GM21619 (cell line): ENCODE data around the gene LRP3.

Experiments
- ATAC-seq: cut with Tn5 transposase; IDR thresholded peaks from one replicate; pipeline ENCODE4 v1.9.1; 2021; ENCODE audit not compliant: unreplicated experiment

The LRP3 gene

DNA sequence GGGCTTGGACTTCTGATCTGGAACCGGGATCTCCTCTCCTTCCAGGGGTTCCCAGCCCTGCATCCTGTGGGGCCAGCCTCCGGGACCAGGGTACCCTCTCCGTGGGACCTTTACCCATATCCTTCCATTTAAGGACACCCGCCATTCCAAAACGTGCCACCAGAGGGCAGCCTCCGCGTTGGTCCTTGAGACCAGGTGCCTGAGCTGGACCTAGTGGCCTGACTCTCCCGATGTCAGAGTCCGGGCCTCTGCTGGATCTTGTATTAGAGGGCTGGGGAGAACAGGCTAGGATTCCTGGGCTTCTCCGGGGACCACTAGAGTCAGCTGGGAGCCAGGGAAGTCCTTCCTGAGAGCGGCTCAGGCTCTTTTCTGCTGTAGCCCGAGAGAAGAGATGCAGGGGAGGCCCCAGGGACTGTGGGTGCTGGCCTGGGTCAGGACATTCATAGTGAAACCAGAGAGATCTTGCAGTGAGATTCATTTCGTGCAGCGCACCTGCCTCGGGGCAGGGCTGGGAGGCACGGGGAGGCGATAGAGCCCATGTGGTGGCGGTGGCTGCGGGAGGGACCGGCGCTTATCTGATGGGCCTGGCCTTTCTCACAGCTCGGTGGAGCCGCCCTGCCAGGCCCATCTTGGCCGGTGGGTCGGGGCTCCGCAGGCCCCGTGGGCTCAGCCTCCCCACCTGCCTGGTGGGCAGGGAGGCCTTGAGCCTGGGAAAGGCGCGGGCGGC lies 41.3 kb downstream of the LRP3 start:
- peak; percentile 97 for ATAC-seq

DNA sequence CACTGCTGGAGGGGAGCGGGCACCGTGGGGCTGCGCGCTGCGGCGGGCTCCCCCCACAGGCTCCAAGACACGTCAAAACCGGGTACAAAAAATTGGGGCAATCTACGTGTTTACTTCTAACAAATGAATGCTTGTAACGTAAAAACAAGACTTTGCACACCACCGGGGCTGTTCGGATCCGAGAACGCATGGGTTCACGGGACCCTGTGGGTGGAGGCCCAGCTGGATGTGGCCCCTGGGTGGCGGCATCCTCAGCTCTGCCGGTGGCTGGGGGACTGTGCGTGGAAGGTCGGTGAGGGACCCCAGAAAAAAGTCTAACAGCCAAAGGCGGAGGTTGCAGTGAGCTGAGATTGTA lies 41.8 kb downstream of the LRP3 start:
- ATAC-seq: no peak

DNA sequence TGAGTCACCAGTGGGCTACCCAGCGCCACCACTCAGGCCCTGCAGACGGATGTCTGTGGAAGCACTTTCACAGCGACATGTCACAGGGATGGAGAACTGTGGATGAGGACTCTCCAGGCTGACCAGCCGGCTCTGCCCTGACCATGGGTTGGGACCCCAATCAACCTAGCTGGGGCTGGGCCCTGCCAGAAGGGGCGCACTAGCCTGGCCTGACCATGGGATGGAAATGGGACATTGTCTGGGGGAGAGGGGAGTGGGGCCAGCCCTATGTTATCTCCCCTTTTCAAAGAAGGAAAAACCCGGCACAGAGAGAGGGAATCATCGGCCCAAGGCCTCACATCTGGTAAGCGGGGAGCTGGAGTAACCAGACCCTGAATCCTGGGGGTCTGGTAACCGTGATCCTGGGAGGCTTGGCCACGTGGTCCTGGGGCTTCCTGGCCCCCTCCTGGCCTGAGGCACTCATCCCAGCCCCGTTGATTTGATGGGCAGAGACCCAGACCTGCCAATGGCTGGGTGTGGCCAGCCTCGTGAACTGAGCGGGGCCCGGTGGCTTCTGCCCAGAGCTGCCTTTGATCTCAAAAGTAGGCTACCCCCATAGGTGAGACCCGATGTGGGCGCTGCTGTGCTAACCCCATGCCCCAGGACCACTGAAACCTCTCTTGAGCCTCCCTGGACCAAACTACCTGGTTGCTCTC lies 42.7 kb downstream of the LRP3 start:
- ATAC-seq: no peak

DNA sequence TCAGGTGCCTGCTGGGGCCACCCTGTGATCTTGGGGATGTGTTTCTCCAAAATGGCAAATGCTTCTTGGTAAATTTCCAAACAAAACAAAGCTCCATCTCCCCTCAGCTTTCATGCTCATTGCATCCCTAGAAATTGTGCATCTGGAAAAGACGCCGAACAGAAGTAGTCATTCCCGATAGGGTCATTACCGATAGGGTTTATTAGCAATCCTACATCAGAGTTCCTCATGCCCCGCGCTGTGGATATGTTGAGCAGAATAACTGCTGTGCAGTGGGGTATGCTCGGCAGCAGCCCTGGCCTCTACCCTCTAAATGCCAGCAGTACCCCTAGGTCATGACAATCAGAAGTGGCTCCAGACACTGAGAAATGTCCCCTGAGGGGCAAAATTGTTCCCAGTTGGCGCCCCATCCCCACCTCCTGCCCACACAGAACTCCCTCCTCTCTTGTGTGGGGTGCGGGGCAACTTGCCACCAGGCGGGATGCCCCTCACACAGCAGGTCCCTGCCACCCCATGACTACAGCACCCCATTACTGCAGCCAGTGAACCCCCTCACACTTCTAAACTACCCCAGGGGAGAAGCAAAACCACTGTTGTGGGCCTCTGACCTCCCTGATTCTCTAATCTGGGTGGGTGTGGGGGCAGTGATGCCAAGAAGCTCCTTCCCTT lies 44.5 kb downstream of the LRP3 start:
- no peak for ATAC-seq

DNA sequence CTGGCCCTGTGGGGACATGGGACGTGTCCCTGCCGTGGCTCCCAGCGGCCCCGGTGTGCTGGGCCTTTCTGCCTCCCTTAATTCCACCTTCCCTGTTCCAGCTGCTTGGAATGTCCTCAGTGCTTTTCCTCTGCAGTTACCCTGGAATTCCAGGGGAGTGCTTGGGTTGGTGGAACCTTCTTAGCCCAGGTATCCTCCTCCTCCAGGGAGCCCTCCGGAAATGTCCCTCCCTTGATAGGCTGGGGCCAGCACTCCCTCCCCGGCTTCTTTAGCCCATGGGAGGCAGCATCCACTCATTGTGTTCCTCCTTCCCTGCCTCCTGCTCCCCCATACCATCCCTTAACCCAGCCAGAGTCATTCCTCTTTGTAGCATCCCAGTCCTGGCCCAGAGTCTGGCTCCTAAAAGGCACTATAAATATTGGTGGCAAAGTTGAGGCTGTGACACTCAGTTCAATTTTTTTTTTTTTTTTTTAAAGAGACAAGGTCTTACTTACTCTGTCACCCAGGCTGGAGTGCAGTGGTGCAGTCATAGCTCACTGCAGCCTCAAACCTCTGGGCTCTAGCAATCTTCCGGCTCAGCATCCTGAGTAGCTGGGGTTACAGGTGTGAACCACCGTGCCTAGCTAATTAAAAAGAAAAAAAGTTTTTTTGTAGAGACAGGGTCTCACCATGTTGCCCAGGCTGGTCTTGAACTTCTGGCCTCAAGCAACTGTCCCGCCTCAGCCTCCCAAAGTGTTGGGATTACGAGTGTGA lies 45.3 kb downstream of the LRP3 start:
- ATAC-seq: no peak

GRCh38 chr19:33240181-33240771 lies 46.1 kb downstream of the LRP3 start:
- no peak for ATAC-seq

- no peak for ATAC-seq
These were observed 47.0 kb downstream of the LRP3 start for GRCh38 chr19:33241091-33241529.

DNA sequence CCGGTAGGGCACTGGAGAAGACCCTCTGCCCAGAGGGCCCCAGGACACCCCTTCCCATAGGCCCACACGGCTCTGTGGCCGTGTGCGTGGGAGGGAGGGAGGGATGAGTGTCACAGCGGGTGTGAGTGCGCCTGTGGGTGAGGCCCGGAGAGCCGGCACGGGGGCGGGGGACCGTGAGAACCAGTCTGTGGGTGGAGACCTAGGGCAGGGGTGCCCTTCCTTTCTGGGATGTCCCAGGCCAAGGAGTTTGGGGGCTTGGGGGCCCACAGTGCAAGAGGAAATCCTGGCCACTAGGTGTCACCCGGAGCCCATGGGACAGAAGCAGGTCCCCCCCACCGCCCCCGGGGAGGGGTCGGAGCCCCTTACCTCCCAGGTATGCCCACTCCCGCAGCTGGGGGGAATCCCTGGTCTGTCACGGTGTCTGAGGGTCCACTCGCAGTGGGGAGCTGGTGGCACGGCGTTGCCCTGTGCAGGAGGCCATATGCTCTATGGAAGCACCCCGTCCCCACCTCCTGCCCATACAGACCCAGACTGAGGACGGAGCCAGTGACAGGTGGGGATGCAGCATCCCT lies 47.5 kb downstream of the LRP3 start:
- ATAC-seq: no peak

GRCh38 chr19:33242131-33242530 lies 48.0 kb downstream of the LRP3 start:
- no peak for ATAC-seq

GRCh38 chr19:33242911-33243310 lies 48.8 kb downstream of the LRP3 start:
- no peak for ATAC-seq

DNA sequence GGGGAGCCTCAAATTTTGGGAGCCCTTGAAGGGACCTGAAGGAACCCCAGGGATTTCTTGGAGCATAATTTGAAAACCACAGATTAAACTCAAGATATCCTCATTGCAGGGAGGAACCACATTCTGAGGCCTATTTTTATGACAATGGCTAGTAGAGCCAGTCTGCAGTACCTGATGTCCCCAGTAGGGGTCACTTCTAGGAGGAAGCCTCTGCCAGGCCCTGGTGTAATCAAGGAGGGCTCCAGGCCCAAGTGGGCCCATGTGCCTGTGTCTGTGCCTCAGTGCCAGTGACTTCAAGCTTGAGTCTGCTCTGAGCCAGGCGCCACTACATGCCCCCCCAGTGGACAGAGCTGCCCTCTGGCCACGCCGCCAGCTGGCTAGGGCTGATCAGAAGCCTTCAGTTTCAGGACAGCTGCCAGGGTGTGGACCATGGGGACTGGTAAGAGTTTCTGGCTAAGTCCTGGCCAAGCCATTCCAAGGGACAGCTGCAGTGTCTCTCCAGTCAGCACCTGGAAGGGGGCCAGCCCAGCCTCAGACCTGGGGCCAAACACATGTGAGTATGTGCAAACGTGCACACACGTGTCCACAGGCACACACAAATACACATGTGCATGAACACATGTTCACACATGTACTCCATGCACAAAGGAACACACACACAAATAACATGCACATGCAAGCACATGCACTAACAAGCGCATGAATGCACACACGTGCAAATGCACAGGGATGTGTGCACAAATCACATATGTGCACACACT lies 52.0 kb downstream of the LRP3 start:
- no peak for ATAC-seq

- ATAC-seq: no peak
These were observed 52.7 kb downstream of the LRP3 start for GRCh38 chr19:33246709-33247440.

GRCh38 chr19:33247441-33247819 lies 53.3 kb downstream of the LRP3 start:
- no peak for ATAC-seq

DNA sequence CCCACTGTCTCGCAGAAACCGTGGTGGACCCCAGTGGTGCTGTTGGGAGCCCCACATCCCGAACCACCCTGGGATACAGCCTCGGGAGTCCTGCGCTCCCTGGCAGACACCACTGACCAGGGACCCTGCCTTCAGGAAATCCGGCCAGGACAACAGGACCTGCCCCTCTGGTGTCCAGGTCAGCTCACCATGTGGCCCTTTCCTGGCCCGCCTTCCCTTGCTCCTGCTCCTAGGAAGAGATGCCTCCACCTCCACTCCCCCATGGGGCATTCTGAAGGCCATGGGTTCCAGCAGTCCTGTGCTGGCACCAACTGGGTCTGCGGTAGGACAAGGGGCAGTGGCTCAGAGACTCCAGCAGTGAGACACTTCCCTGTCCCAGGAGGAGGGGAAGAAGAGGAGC lies 54.0 kb downstream of the LRP3 start:
- no peak for ATAC-seq

DNA sequence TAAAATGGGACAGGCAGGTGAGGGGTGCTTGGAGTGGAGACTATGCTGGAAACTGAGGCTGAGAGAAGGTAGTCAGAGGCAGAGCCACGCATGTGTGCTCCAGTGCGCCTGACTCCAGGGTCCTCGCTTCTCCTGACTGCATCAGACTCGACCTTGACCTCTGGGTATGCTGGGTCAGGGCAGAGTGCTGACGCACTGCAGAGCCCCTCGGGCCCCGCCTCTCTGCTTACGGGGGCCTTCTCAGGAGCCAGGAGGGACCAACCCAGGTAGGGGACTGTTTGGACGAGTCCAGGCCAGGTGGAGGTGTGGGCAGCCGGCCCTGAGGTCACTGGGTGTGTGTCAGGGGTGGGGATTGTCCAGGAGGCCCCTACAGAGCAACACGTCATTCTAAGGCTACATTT lies 54.4 kb downstream of the LRP3 start:
- ATAC-seq: no peak

GRCh38 chr19:33248954-33249613 lies 55.0 kb downstream of the LRP3 start:
- no peak for ATAC-seq

GRCh38 chr19:33249740-33250366 lies 55.7 kb downstream of the LRP3 start:
- no peak for ATAC-seq

GRCh38 chr19:33250500-33250899 lies 56.4 kb downstream of the LRP3 start:
- ATAC-seq: no peak
